Epithelial cell of esophagus (primary cell): Measurements from ENCODE around the gene OR6C1.
"Not testable (repeated sequence)": the region's sequence is repeated elsewhere in the genome, so short reads cannot be mapped to it uniquely, and the experiment has no call there.

Experiments used
- DNase-seq: peaks from one replicate; pipeline ENCODE4 v3.0.0; 2010; ENCODE audit warnings: low read depth
- H3K4me3 ChIP-seq: 2 replicates; pipeline ENCODE4 v1.5.1; 2011; ENCODE audit warnings: mild to moderate bottlenecking, low read length, control low read depth
- CTCF ChIP-seq: IDR thresholded peaks from 2 replicates; pipeline ENCODE4 v1.5.1; 2011; ENCODE audit warnings: low read depth, mild to moderate bottlenecking, low read length, control low read depth, inconsistent platforms; ENCODE audit not compliant: insufficient read depth; ENCODE audit errors: missing control alignments

The OR6C1 gene

GRCh38 chr12:55314043-55314442 is at the start of gene OR6C1:
Gene OR6C1 (plus strand): TSS chr12:55314343. CDS start chr12:55320600, 6,257 bp downstream.
- no peak within 1 kb of the TSS for H3K4me3 ChIP-seq
- DNase-seq = no peak
- TF ChIP-seq CTCF = no peak

- DNase-seq = no peak
- no peak for TF ChIP-seq CTCF
- H3K4me3 ChIP-seq = no peak overlapping the region
Observed at GRCh38 chr12:55280991-55281390, 33.2 kb upstream of the OR6C1 start.

- TF ChIP-seq CTCF = no peak
- no peak for DNase-seq
- no peak overlapping the region for H3K4me3 ChIP-seq
Observed at GRCh38 chr12:55289999-55290398, 24.1 kb upstream of the OR6C1 start.

GRCh38 chr12:55296469-55296868 is 17.7 kb upstream of the OR6C1 start, which contains the start of gene OR6C6:
Gene OR6C6 (minus strand): TSS chr12:55296569. CDS start chr12:55295232, 1,337 bp downstream.
- no peak for DNase-seq
- TF ChIP-seq CTCF = no peak
- no peak within 1 kb of the TSS for H3K4me3 ChIP-seq

- no peak overlapping the region for H3K4me3 ChIP-seq
Observed at GRCh38 chr12:55320201-55320600, 6.1 kb downstream of the OR6C1 start.

GRCh38 chr12:55325801-55326200 is 11.7 kb downstream of the OR6C1 start:
- H3K4me3 ChIP-seq, DNase-seq: not testable (repeated sequence)

More at GRCh38 chr12:55320201-55320600, 6.1 kb downstream of the OR6C1 start:
- TF ChIP-seq CTCF = no peak
- DNase-seq = no peak

- DNase-seq = no peak
- no peak within 1 kb of the TSS for H3K4me3 ChIP-seq
- TF ChIP-seq CTCF = no peak
Observed at GRCh38 chr12:55330446-55330845, 16.3 kb downstream of the OR6C1 start, which contains the start of gene OR6C3. Gene OR6C3 (plus strand): TSS chr12:55330746. CDS start chr12:55331701, 955 bp downstream.
